Measurements from ENCODE around the gene RASA2.

The RASA2 gene

GRCh38 chr3:141499965-141500364 is 13.1 kb downstream of the RASA2 start:
- Histone ChIP-seq H3K9me3 (ENCODE audit: control insufficient read depth in 1 of 2, low read length in 2 of 2) (no peaks in the 10 kb centered on the region), H3K27ac (ENCODE audit: low read length) (no peak overlapping the region), H3K4me1 (ENCODE audit: control insufficient read depth in 1 of 2, insufficient read depth in 2 of 2, low read length in 2 of 2) (peaks cover 0 to 7% of the 10 kb centered on the region in 2 donors), H3K36me3 (ENCODE audit: control insufficient read depth in 1 of 2, insufficient read depth in 2 of 2, low read length in 2 of 2) (peaks cover 0 to 3% of the 10 kb centered on the region in 2 donors), H3K27me3 (ENCODE audit: low read depth, low read length) (no peaks in the 10 kb centered on the region), H3K4me3 (ENCODE audit: low read depth in 1 of 2, low read length in 2 of 2) (no peak overlapping the region)

GRCh38 chr3:141500397-141500796 is 13.6 kb downstream of the RASA2 start:
- no peaks in the 10 kb centered on the region for H3K27me3 ChIP-seq (ENCODE audit: low read depth, low read length)
- no peak overlapping the region for H3K4me3 ChIP-seq (ENCODE audit: low read depth in 1 of 2, low read length in 2 of 2)
- no peaks in the 10 kb centered on the region for H3K9me3 ChIP-seq (ENCODE audit: control insufficient read depth in 1 of 2, low read length in 2 of 2)
- peaks cover 0 to 7% of the 10 kb centered on the region in 2 donors for H3K4me1 ChIP-seq (ENCODE audit: control insufficient read depth in 1 of 2, insufficient read depth in 2 of 2, low read length in 2 of 2)
- H3K36me3 ChIP-seq (ENCODE audit: control insufficient read depth in 1 of 2, insufficient read depth in 2 of 2, low read length in 2 of 2) = peaks cover 0 to 3% of the 10 kb centered on the region in 2 donors
- H3K27ac ChIP-seq (ENCODE audit: low read length) = no peak overlapping the region

GRCh38 chr3:141505166-141505565 is 18.3 kb downstream of the RASA2 start:
- H3K27ac ChIP-seq (ENCODE audit: low read length) = no peak overlapping the region
- H3K9me3 ChIP-seq (ENCODE audit: control insufficient read depth in 1 of 2, low read length in 2 of 2) = no peaks in the 10 kb centered on the region
- no peaks in the 10 kb centered on the region for H3K4me1 ChIP-seq (ENCODE audit: control insufficient read depth in 1 of 2, insufficient read depth in 2 of 2, low read length in 2 of 2)

GRCh38 chr3:141506071-141506470 is 19.2 kb downstream of the RASA2 start:
- Histone ChIP-seq H3K4me3 (ENCODE audit: low read depth in 1 of 2, low read length in 2 of 2) (no peak overlapping the region), H3K9me3 (ENCODE audit: control insufficient read depth in 1 of 2, low read length in 2 of 2) (no peaks in the 10 kb centered on the region), H3K27ac (ENCODE audit: low read length) (no peak overlapping the region), H3K27me3 (ENCODE audit: low read depth, low read length) (no peaks in the 10 kb centered on the region), H3K36me3 (ENCODE audit: control insufficient read depth in 1 of 2, insufficient read depth in 2 of 2, low read length in 2 of 2) (peaks cover 0 to 3% of the 10 kb centered on the region in 2 donors), H3K4me1 (ENCODE audit: control insufficient read depth in 1 of 2, insufficient read depth in 2 of 2, low read length in 2 of 2) (no peaks in the 10 kb centered on the region)

More at GRCh38 chr3:141505166-141505565, 18.3 kb downstream of the RASA2 start:
- Histone ChIP-seq H3K36me3 (ENCODE audit: control insufficient read depth in 1 of 2, insufficient read depth in 2 of 2, low read length in 2 of 2) (peaks cover 0 to 3% of the 10 kb centered on the region in 2 donors), H3K27me3 (ENCODE audit: low read depth, low read length) (no peaks in the 10 kb centered on the region), H3K4me3 (ENCODE audit: low read depth in 1 of 2, low read length in 2 of 2) (no peak overlapping the region)

- no peaks in the 10 kb centered on the region for H3K4me1 ChIP-seq (ENCODE audit: control insufficient read depth in 1 of 2, insufficient read depth in 2 of 2, low read length in 2 of 2)
- no peaks in the 10 kb centered on the region for H3K27me3 ChIP-seq (ENCODE audit: low read depth, low read length)
- peaks cover 0 to 3% of the 10 kb centered on the region in 2 donors for H3K36me3 ChIP-seq (ENCODE audit: control insufficient read depth in 1 of 2, insufficient read depth in 2 of 2, low read length in 2 of 2)
- H3K9me3 ChIP-seq (ENCODE audit: control insufficient read depth in 1 of 2, low read length in 2 of 2) = no peaks in the 10 kb centered on the region
- no peak overlapping the region for H3K4me3 ChIP-seq (ENCODE audit: low read depth in 1 of 2, low read length in 2 of 2)
- no peak overlapping the region for H3K27ac ChIP-seq (ENCODE audit: low read length)
Measured at GRCh38 chr3:141507392-141508066, 20.7 kb downstream of the RASA2 start.

- Histone ChIP-seq H3K4me3 (ENCODE audit: low read depth in 1 of 2, low read length in 2 of 2) (no peak overlapping the region), H3K9me3 (ENCODE audit: control insufficient read depth in 1 of 2, low read length in 2 of 2) (no peaks in the 10 kb centered on the region), H3K4me1 (ENCODE audit: control insufficient read depth in 1 of 2, insufficient read depth in 2 of 2, low read length in 2 of 2) (no peaks in the 10 kb centered on the region), H3K27ac (ENCODE audit: low read length) (no peak overlapping the region), H3K36me3 (ENCODE audit: control insufficient read depth in 1 of 2, insufficient read depth in 2 of 2, low read length in 2 of 2) (peaks cover 0 to 2% of the 10 kb centered on the region in 2 donors), H3K27me3 (ENCODE audit: low read depth, low read length) (no peaks in the 10 kb centered on the region)
Measured at GRCh38 chr3:141508067-141508436, 21.2 kb downstream of the RASA2 start.

GRCh38 chr3:141511361-141511760 is 24.5 kb downstream of the RASA2 start:
- H3K27me3 ChIP-seq (ENCODE audit: low read depth, low read length) = no peaks in the 10 kb centered on the region
- H3K4me3 ChIP-seq (ENCODE audit: low read depth in 1 of 2, low read length in 2 of 2) = no peak overlapping the region
- peaks cover 1 to 12% of the 10 kb centered on the region in 2 donors for H3K36me3 ChIP-seq (ENCODE audit: control insufficient read depth in 1 of 2, insufficient read depth in 2 of 2, low read length in 2 of 2)
- no peak overlapping the region for H3K27ac ChIP-seq (ENCODE audit: low read length)
- no peaks in the 10 kb centered on the region for H3K4me1 ChIP-seq (ENCODE audit: control insufficient read depth in 1 of 2, insufficient read depth in 2 of 2, low read length in 2 of 2)
- no peaks in the 10 kb centered on the region for H3K9me3 ChIP-seq (ENCODE audit: control insufficient read depth in 1 of 2, low read length in 2 of 2)

GRCh38 chr3:141514382-141514781 is 27.6 kb downstream of the RASA2 start:
- no peak overlapping the region for H3K27ac ChIP-seq (ENCODE audit: low read length)
- H3K4me3 ChIP-seq (ENCODE audit: low read depth in 1 of 2, low read length in 2 of 2) = no peak overlapping the region
- H3K27me3 ChIP-seq (ENCODE audit: low read depth, low read length) = no peaks in the 10 kb centered on the region
- no peaks in the 10 kb centered on the region for H3K9me3 ChIP-seq (ENCODE audit: control insufficient read depth in 1 of 2, low read length in 2 of 2)
- no peaks in the 10 kb centered on the region for H3K4me1 ChIP-seq (ENCODE audit: control insufficient read depth in 1 of 2, insufficient read depth in 2 of 2, low read length in 2 of 2)
- H3K36me3 ChIP-seq (ENCODE audit: control insufficient read depth in 1 of 2, insufficient read depth in 2 of 2, low read length in 2 of 2) = peaks cover 12 to 27% of the 10 kb centered on the region in 2 donors

GRCh38 chr3:141519587-141519986 is 32.8 kb downstream of the RASA2 start:
- peaks cover 12 to 24% of the 10 kb centered on the region in 2 donors for H3K36me3 ChIP-seq (ENCODE audit: control insufficient read depth in 1 of 2, insufficient read depth in 2 of 2, low read length in 2 of 2)
- H3K27ac ChIP-seq (ENCODE audit: low read length) = no peak overlapping the region
- no peaks in the 10 kb centered on the region for H3K9me3 ChIP-seq (ENCODE audit: control insufficient read depth in 1 of 2, low read length in 2 of 2)
- H3K4me1 ChIP-seq (ENCODE audit: control insufficient read depth in 1 of 2, insufficient read depth in 2 of 2, low read length in 2 of 2) = no peaks in the 10 kb centered on the region
- H3K4me3 ChIP-seq (ENCODE audit: low read depth in 1 of 2, low read length in 2 of 2) = no peak overlapping the region
- H3K27me3 ChIP-seq (ENCODE audit: low read depth, low read length) = no peaks in the 10 kb centered on the region

- H3K9me3 ChIP-seq (ENCODE audit: control insufficient read depth in 1 of 2, low read length in 2 of 2) = no peaks in the 10 kb centered on the region
- peaks cover 7 to 17% of the 10 kb centered on the region in 2 donors for H3K36me3 ChIP-seq (ENCODE audit: control insufficient read depth in 1 of 2, insufficient read depth in 2 of 2, low read length in 2 of 2)
- H3K4me1 ChIP-seq (ENCODE audit: control insufficient read depth in 1 of 2, insufficient read depth in 2 of 2, low read length in 2 of 2) = no peaks in the 10 kb centered on the region
Measured at GRCh38 chr3:141521781-141522180, 35.0 kb downstream of the RASA2 start.

GRCh38 chr3:141523615-141524375 is 37.0 kb downstream of the RASA2 start:
- Histone ChIP-seq H3K36me3 (ENCODE audit: control insufficient read depth in 1 of 2, insufficient read depth in 2 of 2, low read length in 2 of 2) (peaks cover 0 to 10% of the 10 kb centered on the region in 2 donors), H3K4me3 (ENCODE audit: low read depth in 1 of 2, low read length in 2 of 2) (no peak overlapping the region), H3K27ac (ENCODE audit: low read length) (no peak overlapping the region), H3K9me3 (ENCODE audit: control insufficient read depth in 1 of 2, low read length in 2 of 2) (no peaks in the 10 kb centered on the region), H3K4me1 (ENCODE audit: control insufficient read depth in 1 of 2, insufficient read depth in 2 of 2, low read length in 2 of 2) (no peaks in the 10 kb centered on the region), H3K27me3 (ENCODE audit: low read depth, low read length) (no peaks in the 10 kb centered on the region)

More at GRCh38 chr3:141521781-141522180, 35.0 kb downstream of the RASA2 start:
- Histone ChIP-seq H3K4me3 (ENCODE audit: low read depth in 1 of 2, low read length in 2 of 2) (no peak overlapping the region), H3K27me3 (ENCODE audit: low read depth, low read length) (no peaks in the 10 kb centered on the region), H3K27ac (ENCODE audit: low read length) (no peak overlapping the region)
